GM19193 (cell line): Measurements from ENCODE around the gene ZNF81.

Experiments
- POLR2A ChIP-seq: IDR thresholded peaks from 4 replicates; pipeline ENCODE4 v1.6.1; 2011; ENCODE audit not compliant: insufficient read depth, insufficient read length; ENCODE audit errors: extremely low read depth

The ZNF81 gene

GRCh38 chrX:47880927-47881326 lies 44.2 kb downstream of the ZNF81 start:
- TF ChIP-seq POLR2A: no peak

DNA sequence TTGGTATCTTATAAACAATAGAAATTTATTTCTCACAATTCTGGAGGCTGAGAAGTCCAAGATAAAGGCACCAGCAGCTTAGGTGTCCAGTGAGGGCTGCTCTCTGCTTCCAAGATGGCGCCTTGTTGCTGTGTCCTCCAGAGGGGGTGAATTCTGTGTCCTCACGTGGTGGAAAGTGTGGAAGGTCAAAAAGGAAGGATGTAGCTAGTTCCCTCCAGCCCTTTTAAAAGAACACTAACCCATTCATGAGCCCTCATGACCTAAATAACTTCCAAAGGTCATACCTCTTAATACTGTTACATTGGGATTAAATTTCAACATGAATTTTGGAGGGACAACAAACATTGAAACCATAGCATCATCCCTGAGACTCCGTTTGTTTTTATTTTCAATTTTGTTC lies 48.8 kb downstream of the ZNF81 start:
- TF ChIP-seq POLR2A: no peak

DNA sequence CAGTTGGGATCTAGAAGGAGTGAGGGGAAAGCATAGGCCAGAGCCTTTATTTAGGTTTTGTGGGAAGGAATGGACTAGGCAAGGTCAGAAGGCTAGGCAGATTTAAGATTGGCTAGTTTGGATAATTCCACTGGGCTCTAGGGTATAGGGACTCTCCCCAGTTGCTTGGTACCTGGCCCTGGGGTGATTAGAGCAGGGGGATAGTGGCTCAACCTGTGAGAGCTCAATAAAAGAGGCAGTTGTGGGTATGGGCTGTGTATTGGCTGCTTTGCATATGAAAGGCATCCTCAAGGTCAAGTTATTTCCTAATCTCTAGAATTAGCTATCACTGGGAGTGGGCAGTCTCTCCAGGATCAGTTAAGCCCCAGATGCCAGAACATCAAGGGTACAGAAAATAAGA lies 61.3 kb downstream of the ZNF81 start:
- TF ChIP-seq POLR2A: no peak

DNA sequence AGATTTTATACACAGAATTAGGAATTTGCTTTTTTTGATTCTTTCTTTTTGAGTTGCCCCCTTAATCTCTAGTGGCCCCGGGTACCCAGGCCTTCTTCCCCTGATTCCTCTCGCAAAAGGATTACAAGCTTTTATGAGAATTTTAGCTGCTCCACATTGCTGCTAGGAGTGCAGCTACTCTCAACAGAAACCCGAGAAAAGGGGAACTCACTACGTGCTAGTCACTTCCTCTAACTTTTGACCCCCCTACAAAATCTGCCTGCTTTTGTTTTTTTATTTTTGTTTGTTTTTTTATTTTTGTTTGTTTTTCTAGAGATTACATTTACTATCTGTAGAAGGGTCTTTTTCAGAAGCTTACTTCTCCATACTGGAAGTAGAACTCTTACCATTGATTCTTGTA lies 64.1 kb downstream of the ZNF81 start:
- TF ChIP-seq POLR2A: no peak

DNA sequence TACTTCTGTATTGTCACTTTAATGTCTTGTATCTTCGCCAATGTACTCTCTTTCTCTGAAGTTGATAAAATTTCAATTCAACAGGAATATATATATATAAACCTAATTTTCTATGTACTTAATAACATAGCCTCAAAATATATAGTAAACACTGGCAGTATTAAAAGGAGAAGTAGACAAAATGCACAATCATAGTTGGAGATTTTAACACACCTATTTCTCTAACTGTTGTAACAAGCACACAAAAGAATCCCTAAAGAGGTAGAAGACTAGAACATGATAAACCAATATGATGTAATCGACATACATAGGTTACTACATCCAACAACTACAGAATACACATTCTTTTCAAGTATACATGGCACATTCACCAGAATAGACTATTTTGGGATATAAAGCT lies 65.5 kb downstream of the ZNF81 start:
- no peak for TF ChIP-seq POLR2A

DNA sequence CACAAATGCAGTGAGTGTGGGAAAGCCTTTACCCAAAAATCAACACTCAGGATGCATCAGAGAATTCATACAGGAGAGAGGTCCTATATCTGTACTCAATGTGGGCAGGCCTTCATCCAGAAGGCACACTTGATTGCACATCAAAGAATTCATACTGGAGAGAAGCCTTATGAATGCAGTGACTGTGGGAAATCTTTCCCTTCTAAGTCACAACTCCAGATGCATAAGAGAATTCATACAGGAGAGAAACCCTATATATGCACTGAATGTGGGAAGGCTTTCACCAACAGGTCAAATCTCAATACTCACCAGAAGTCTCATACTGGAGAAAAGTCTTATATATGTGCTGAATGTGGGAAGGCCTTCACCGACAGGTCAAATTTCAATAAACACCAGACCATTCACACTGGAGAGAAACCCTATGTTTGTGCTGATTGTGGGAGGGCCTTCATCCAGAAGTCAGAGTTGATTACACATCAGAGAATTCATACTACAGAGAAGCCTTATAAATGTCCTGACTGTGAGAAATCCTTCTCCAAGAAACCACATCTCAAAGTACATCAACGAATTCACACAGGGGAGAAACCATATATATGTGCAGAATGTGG lies 79.3 kb downstream of the ZNF81 start:
- no peak for TF ChIP-seq POLR2A

- TF ChIP-seq POLR2A: no peak
Measured at GRCh38 chrX:47918274-47918673, 81.6 kb downstream of the ZNF81 start.

DNA sequence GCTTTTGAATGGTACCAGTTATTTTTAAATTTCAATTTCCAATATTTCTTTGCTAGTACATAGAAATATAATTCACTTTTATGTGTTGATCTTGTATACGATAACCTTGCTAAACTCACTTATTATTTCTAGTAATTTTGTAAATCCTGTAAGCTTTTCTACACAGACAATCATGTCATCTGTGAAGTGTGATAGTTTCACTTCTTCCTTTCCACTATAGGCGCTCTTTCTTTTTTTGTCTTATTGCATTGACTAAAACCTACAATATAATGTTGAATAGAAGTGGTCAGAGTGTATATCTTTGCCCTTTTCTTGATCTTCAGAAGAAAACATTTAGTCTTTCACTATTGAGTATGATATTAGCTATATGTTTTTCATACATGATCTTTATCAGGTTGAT lies 90.5 kb downstream of the ZNF81 start:
- no peak for TF ChIP-seq POLR2A

DNA sequence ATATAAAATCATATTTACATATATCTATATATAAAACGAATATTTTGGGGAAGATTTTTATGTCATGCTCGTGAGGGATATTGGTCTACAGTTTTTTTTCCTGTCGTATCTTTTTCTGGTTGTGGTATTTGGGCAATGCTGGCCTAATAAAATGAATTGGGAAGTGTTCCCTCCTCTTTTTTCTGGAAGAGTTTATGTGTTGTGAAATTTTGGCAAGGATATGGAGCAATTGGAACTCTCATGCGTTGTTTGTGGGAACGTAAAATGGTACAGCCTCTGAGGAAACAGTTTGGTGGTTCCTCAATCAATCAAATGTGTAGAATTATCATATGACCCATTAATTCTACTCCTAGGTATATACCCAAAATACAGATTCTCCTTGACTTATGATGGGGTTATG lies 97.2 kb downstream of the ZNF81 start:
- TF ChIP-seq POLR2A: no peak

- TF ChIP-seq POLR2A: no peak
Measured at GRCh38 chrX:47936224-47936939, 99.7 kb downstream of the ZNF81 start.

GRCh38 chrX:47936940-47937317 lies 100.2 kb downstream of the ZNF81 start:
- TF ChIP-seq POLR2A: no peak

DNA sequence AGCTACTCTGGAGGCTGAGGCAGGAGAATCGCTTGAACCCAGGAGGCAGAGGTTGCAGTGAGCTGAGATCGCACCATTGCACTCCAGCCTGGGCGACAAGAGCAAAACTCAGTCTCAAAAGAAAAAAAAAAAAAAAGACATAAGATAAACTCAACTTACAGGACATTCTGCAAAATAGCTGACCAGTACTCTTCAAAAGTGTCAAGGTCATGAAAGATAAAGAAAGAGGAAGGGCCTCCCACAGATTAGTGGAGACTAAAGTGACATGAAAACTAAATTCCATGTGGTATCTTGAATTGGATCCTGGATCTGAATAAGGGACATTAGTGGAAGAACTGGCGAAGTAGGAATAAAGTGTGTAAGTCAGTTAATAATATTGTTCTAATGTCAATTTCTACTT lies 103.7 kb downstream of the ZNF81 start:
- no peak for TF ChIP-seq POLR2A

GRCh38 chrX:47941423-47941822 lies 104.7 kb downstream of the ZNF81 start:
- no peak for TF ChIP-seq POLR2A

DNA sequence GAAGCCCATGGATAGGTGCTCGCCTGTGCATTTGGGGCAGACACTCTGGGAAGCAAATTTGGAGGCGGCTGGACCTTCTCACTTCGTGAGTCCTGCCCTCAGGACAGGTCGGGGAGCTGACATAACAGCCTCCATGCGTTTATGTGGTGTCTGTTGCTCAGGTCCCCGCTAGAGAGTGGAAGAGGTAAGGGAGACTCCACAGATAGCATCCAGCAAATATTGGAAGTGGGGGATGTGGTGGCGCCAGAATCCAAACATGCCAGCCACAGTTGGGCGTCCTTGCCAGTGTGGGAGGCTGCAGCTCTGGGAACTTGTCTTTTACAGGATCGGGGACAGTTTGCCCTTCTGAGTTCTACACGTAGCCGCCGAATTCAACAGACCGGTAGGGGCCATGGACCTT lies 119.3 kb downstream of the ZNF81 start:
- TF ChIP-seq POLR2A: no peak

- no peak for TF ChIP-seq POLR2A
Measured at GRCh38 chrX:47958761-47959342, 122.2 kb downstream of the ZNF81 start.

- no peak for TF ChIP-seq POLR2A
Measured at GRCh38 chrX:47960406-47960805, 123.7 kb downstream of the ZNF81 start.
